Measurements from ENCODE around the gene ZDHHC11. TPM values are rescaled to one million over a fixed set of nuclear protein-coding genes. Genes with fewer than 3 reads are reported as not detected.

The ZDHHC11 gene
- total and polyA plus RNA-seq, 2 of the 4 experiments (the other 2 are of a cell fraction) = 0.36 to 1.6 TPM

- Histone ChIP-seq H4K91ac (ENCODE audit: insufficient read depth, low read depth, low read length) (no peak overlapping the region), H2AFZ (replicated peaks; ENCODE audit: low read length, poor library complexity) (peak overlapping the region; percentile 32), H3K27ac (ENCODE audit: insufficient read depth, low read length) (no peak overlapping the region), H3K56ac (ENCODE audit: extremely low read depth, insufficient read depth, low read length) (no peak overlapping the region), H3K9ac (ENCODE audit: low read depth, low read length) (no peak overlapping the region), H3K79me1 (ENCODE audit: low read depth in 1 of 2, low read length in 2 of 2) (no peaks in the 10 kb centered on the region), H3K4me2 (ENCODE audit: low read depth, low read length) (no peak overlapping the region), H2BK20ac (ENCODE audit: low read depth, low read length) (no peak overlapping the region), H4K20me1 (ENCODE audit: insufficient read depth, low read length) (no peaks in the 10 kb centered on the region), H3K4me1 (ENCODE audit: control insufficient read depth, insufficient read depth, low read length) (no peaks in the 10 kb centered on the region), H3K9me1 (ENCODE audit: insufficient read depth, low read length) (no peaks in the 10 kb centered on the region), H3K23ac (ENCODE audit: low read depth, low read length) (no peak overlapping the region), H3K4me3 (ENCODE audit: insufficient read depth, low read depth, low read length) (no peak overlapping the region), H3K9me3 (ENCODE audit: control insufficient read depth, insufficient read depth, low read length) (no peaks in the 10 kb centered on the region), H2BK15ac (ENCODE audit: low read depth, low read length) (no peak overlapping the region), H4K8ac (ENCODE audit: low read depth in 2 of 2, low read length in 2 of 2) (no peak overlapping the region), H3K18ac (ENCODE audit: low read depth, low read length) (no peak overlapping the region), H2AK9ac (replicated peaks; ENCODE audit: low read depth, low read length, poor library complexity) (no peak overlapping the region), H4K5ac (ENCODE audit: low read depth, low read length) (no peak overlapping the region), H2BK120ac (ENCODE audit: low read depth, low read length) (no peak overlapping the region), H3K27me3 (ENCODE audit: control insufficient read depth, insufficient read depth, low read length) (peaks cover 19% of the 10 kb centered on the region; the same call in 1 of the 2 replicates), H2AK5ac (ENCODE audit: low read depth, low read length) (no peak overlapping the region), H2BK5ac (ENCODE audit: low read depth, low read length, poor library complexity, severe bottlenecking) (no peak overlapping the region), H3K4ac (ENCODE audit: low read depth, low read length) (no peak overlapping the region), H3K36me3 (ENCODE audit: control insufficient read depth, insufficient read depth, low read length) (no peaks in the 10 kb centered on the region), H3K14ac (replicated peaks; ENCODE audit: low read depth, low read length) (no peak overlapping the region)
- TF ChIP-seq RCOR1 (IDR thresholded peaks at IDR 0.05; ENCODE audit: insufficient replicate concordance, low read length) (no peak), CTCF (conservative IDR thresholded peaks at IDR 0.05; ENCODE audit: low read depth, low read length) (no peak), SMC3 (IDR thresholded peaks at IDR 0.05; ENCODE audit: low read depth, low read length) (no peak), MXI1 (IDR thresholded peaks at IDR 0.05; ENCODE audit: borderline replicate concordance, low read depth, low read length) (no peak), MAFK (IDR thresholded peaks at IDR 0.05; ENCODE audit: low read depth, low read length) (no peak), RFX5 (IDR thresholded peaks at IDR 0.05; ENCODE audit: low read depth, low read length) (no peak), POLR2A (IDR thresholded peaks at IDR 0.05; ENCODE audit: low read depth, low read length) (no peak), BHLHE40 (IDR thresholded peaks at IDR 0.05; ENCODE audit: low read depth, low read length) (no peak), ELK1 (IDR thresholded peaks at IDR 0.05; ENCODE audit: borderline replicate concordance, low read depth, low read length) (no peak), RAD21 (IDR thresholded peaks at IDR 0.05; ENCODE audit: low read length) (no peak), NFE2L2 (IDR thresholded peaks at IDR 0.05; ENCODE audit: low read depth, low read length) (no peak)
- no peak for ATAC-seq (ENCODE audit: low read depth)
- CTCF ChIA-PET = no interaction called here
- intact Hi-C loops (cut with micrococcal nuclease) (loop anchor here (2.0 kb wide), 1 partner anchor 91 kb away; no protein-coding TSS in a partner anchor), in situ Hi-C loops (cut with MboI; ENCODE audit: low sequenced_read_pairs) (loop anchor here (10.0 kb wide), 1 partner anchor 89 kb away; no protein-coding TSS in a partner anchor), dilution Hi-C loops (cut with HindIII; ENCODE audit: low sequenced_read_pairs, unreplicated experiment) (no loop called here)
- 52% methylated on average over 5 of the region's 12 CpGs; no CpG with 5 or more reads in 1 of the 2 experiments for WGBS, 2 experiments (ENCODE audit: extremely low coverage in 2 of 2, insufficient read length in 1 of 2)
- POLR2A ChIA-PET (ENCODE audit: unreplicated experiment) = no interaction called here
- no TSS peak for BruUV-seq (replicated peaks)
- DNase-seq = no peak
These were observed 77.1 kb downstream of the ZDHHC11 start for GRCh38 chr5:773517-774264.
